ENCODE measurements around the gene FAM53A.

GRCh38 chr4:1682860-1683259 lies 1.3 kb downstream of the FAM53A start:
- TF ChIP-seq GATA3 (IDR thresholded peaks at IDR 0.05; ENCODE audit: low read depth, low read length) = no peak
- TF ChIP-seq GATA2 (IDR thresholded peaks at IDR 0.05; ENCODE audit: low read depth, low read length) = no peak
